Upper lobe of right lung (tissue), 1 donor: ENCODE results near the gene DHRSX. TPM values are rescaled to one million over a fixed set of nuclear protein-coding genes. Genes with fewer than 3 reads are reported as not detected.

ENCODE experiments used
- ATAC-seq: fragments of 200-7000 bp; cut with Tn5 transposase; one replicate; pipeline ENCODE4 v1.9.1; 2020; ENCODE audit warnings: mild to moderate bottlenecking, moderate library complexity
- DNase-seq: peaks from one replicate; pipeline ENCODE4 v3.0.0-alpha.2; 2020
- H3K27ac ChIP-seq: fragments of 200-600 bp; one replicate; pipeline ENCODE4 v1.8.0; 2022
- H3K27me3 ChIP-seq: fragments of 200-600 bp; one replicate; pipeline ENCODE4 v1.8.0; 2022; ENCODE audit warnings: mild to moderate bottlenecking
- H3K36me3 ChIP-seq: fragments of 200-600 bp; one replicate; pipeline ENCODE4 v1.8.0; 2022
- H3K4me1 ChIP-seq: fragments of 200-600 bp; one replicate; pipeline ENCODE4 v1.8.0; 2022
- H3K4me3 ChIP-seq: fragments of 200-600 bp; one replicate; pipeline ENCODE4 v1.8.0; 2022; ENCODE audit warnings: mild to moderate bottlenecking
- H3K9me3 ChIP-seq: fragments of 200-600 bp; one replicate; pipeline ENCODE4 v1.8.0; 2022
- CTCF ChIP-seq: fragments of 200-600 bp; IDR thresholded peaks from one replicate; pipeline ENCODE4 v1.8.0; 2022; ENCODE audit warnings: antibody characterized with exemption
- intact Hi-C: fragments of 100-400 bp; cut with DNase I; formaldehyde crosslinking; loops from one replicate; pipeline ENCODE4 v1.11.0; 2022
- total RNA-seq: library from RNA; stranded (reverse); fragmentation: NEBNext Ultra II Directional; extraction: Animal tissue kit (Norgen Biotek cat#: 25700); gene quantifications from one replicate; pipeline ENCODE4 v1.2.1, GENCODE V29; 2021
- donor health status: DM: no; HTN: yes; CAD: no; lungs with severe emphysema.

The DHRSX gene
- total RNA-seq, 1 donor from 2014 or later: 34.8 TPM

- ATAC-seq: no peak
- intact Hi-C loops: no loop called here
These were observed 44.4 kb upstream of the DHRSX start for GRCh38 chrX:2545144-2545543.

GRCh38 chrX:2542826-2543521 lies 42.2 kb upstream of the DHRSX start:
- Histone ChIP-seq H3K36me3 (no peaks in the 10 kb centered on the region), H3K27ac (no peak overlapping the region), H3K27me3 (no peaks in the 10 kb centered on the region), H3K4me3 (no peak overlapping the region), H3K4me1 (no peaks in the 10 kb centered on the region), H3K9me3 (no peaks in the 10 kb centered on the region)
- ATAC-seq (no peak), DNase-seq (no peak)
- intact Hi-C loops: no loop called here
- no peak for TF ChIP-seq CTCF

More at GRCh38 chrX:2545144-2545543, 44.4 kb upstream of the DHRSX start:
- Histone ChIP-seq H3K27me3 (no peaks in the 10 kb centered on the region), H3K4me1 (no peaks in the 10 kb centered on the region), H3K36me3 (no peaks in the 10 kb centered on the region), H3K9me3 (no peaks in the 10 kb centered on the region), H3K27ac (no peak overlapping the region), H3K4me3 (no peak overlapping the region)
- TF ChIP-seq CTCF: no peak
- DNase-seq: no peak

GRCh38 chrX:2541603-2542002 lies 40.8 kb upstream of the DHRSX start:
- H3K4me3 ChIP-seq: no peak overlapping the region
- no peak for ATAC-seq
- TF ChIP-seq CTCF: no peak
- no peak for DNase-seq
- no peaks in the 10 kb centered on the region for H3K4me1 ChIP-seq
- no peaks in the 10 kb centered on the region for H3K36me3 ChIP-seq
- intact Hi-C loops: no loop called here
- no peaks in the 10 kb centered on the region for H3K9me3 ChIP-seq
- H3K27me3 ChIP-seq: no peaks in the 10 kb centered on the region
- no peak overlapping the region for H3K27ac ChIP-seq

GRCh38 chrX:2540426-2540947 lies 39.7 kb upstream of the DHRSX start:
- no peak overlapping the region for H3K4me3 ChIP-seq
- intact Hi-C loops: no loop called here
- no peaks in the 10 kb centered on the region for H3K4me1 ChIP-seq
- no peaks in the 10 kb centered on the region for H3K36me3 ChIP-seq
- H3K27me3 ChIP-seq: no peaks in the 10 kb centered on the region
- TF ChIP-seq CTCF: no peak
- H3K27ac ChIP-seq: no peak overlapping the region
- ATAC-seq: no peak
- DNase-seq: no peak
- no peaks in the 10 kb centered on the region for H3K9me3 ChIP-seq

- H3K27me3 ChIP-seq: no peaks in the 10 kb centered on the region
- H3K4me3 ChIP-seq: no peak overlapping the region
- no peak for DNase-seq
- H3K4me1 ChIP-seq: no peaks in the 10 kb centered on the region
- H3K36me3 ChIP-seq: no peaks in the 10 kb centered on the region
- H3K27ac ChIP-seq: no peak overlapping the region
- no peak for ATAC-seq
- intact Hi-C loops: no loop called here
- no peaks in the 10 kb centered on the region for H3K9me3 ChIP-seq
- TF ChIP-seq CTCF: no peak
These were observed 38.8 kb upstream of the DHRSX start for GRCh38 chrX:2539586-2539985.
